22Rv1 (cell line): Measurements from ENCODE around the gene GCNT3.

Source experiments
- CTCF ChIP-seq: fragments of 450-650 bp; IDR thresholded peaks from 2 replicates; pipeline ENCODE4 v1.5.1; 2017; ENCODE audit warnings: mild to moderate bottlenecking
- ZFX ChIP-seq: fragments of 450-650 bp; IDR thresholded peaks from 2 replicates; pipeline ENCODE4 v1.6.1; 2017; ENCODE audit warnings: antibody characterized with exemption, borderline replicate concordance

- no peak for TF ChIP-seq CTCF
- no peak for TF ChIP-seq ZFX
These were observed 34.7 kb downstream of the GCNT3 start for GRCh38 chr15:59646277-59646676.
